ENCODE measurements around the gene TBC1D22A. TPM values are rescaled to one million over a fixed set of nuclear protein-coding genes. Genes with fewer than 3 reads are reported as not detected.

Gene TBC1D22A
- polyA plus RNA-seq, 1 donor (not counting 4 experiments of a cell fraction or from before 2014, with no cell fraction given): 20.9 TPM

GRCh38 chr22:47205081-47205491 is 442.6 kb downstream of the TBC1D22A start:
- Histone ChIP-seq H3K27me3 (ENCODE audit: control insufficient read depth, extremely low read depth, insufficient read depth, low read length) (no peaks in the 10 kb centered on the region), H3K9me1 (ENCODE audit: control insufficient read depth, extremely low read depth, insufficient read depth, low read length) (no peaks in the 10 kb centered on the region), H2AFZ (ENCODE audit: control insufficient read depth, low read length) (no peak overlapping the region), H3K27ac (ENCODE audit: control insufficient read depth, insufficient read depth, low read length) (no peak overlapping the region), H3K36me3 (ENCODE audit: control insufficient read depth in 2 of 2, extremely low read depth in 1 of 2, insufficient read depth in 2 of 2, low read length in 2 of 2) (no peaks in the 10 kb centered on the region), H3K4me3 (ENCODE audit: control insufficient read depth in 2 of 3, extremely low read depth in 1 of 3, insufficient read depth in 2 of 3, low read depth in 1 of 3, low read length in 3 of 3) (no peak overlapping the region), H3K4me1 (ENCODE audit: control insufficient read depth, extremely low read depth, insufficient read depth, low read length) (no peaks in the 10 kb centered on the region), H3K4me2 (ENCODE audit: control insufficient read depth, extremely low read depth, insufficient read depth, low read depth, low read length) (no peak overlapping the region), H3K9ac (ENCODE audit: control insufficient read depth, extremely low read depth, insufficient read depth, low read length) (no peak overlapping the region), H3K79me2 (ENCODE audit: control insufficient read depth, insufficient read depth, low read length) (no peaks in the 10 kb centered on the region), H4K20me1 (ENCODE audit: control insufficient read depth, extremely low read depth, insufficient read depth, low read length) (no peaks in the 10 kb centered on the region), H3K9me3 (ENCODE audit: control insufficient read depth, low read depth, low read length) (no peaks in the 10 kb centered on the region)
- DNase-seq (ENCODE audit: low read depth, low spot score) (no peak), FAIRE-seq (no peak)
- no peak for TF ChIP-seq EZH2 (IDR thresholded peaks at IDR 0.05; ENCODE audit: low read length)
- TF ChIP-seq CTCF (optimal IDR thresholded peaks at IDR 0.05 in 1 of 3, IDR thresholded peaks at IDR 0.05 in 1 of 3, conservative IDR thresholded peaks at IDR 0.05 in 1 of 3; ENCODE audit: extremely low read depth in 1 of 3, insufficient read depth in 2 of 3, low read length in 3 of 3): no peak
- dilution Hi-C loops (cut with MboI; ENCODE audit: extremely low pct_ligation_motif_present, low sequenced_read_pairs): no loop called here

DNA sequence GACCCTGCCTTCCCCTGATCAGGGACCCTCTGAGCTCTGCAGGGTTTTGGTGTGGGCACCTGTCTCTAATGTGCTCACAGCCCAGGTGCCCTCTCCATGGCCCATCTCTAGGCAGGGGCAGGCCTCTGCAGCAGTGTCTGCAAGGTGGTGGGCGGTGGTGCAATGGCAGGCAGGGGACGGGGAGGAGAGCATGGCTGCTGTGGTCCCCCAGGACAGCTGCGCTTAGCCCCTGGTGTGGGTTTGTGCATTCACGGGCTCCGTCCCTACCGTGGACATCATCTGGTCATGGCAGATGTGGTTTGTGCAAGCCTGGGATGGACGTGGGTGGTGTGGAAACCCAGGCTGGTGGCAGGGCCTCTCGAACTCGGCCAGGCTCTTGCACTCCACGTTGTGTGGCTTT is 443.1 kb downstream of the TBC1D22A start:
- Histone ChIP-seq H3K4me1 (ENCODE audit: control insufficient read depth, extremely low read depth, insufficient read depth, low read length) (no peaks in the 10 kb centered on the region), H3K4me3 (ENCODE audit: control insufficient read depth in 2 of 3, extremely low read depth in 1 of 3, insufficient read depth in 2 of 3, low read depth in 1 of 3, low read length in 3 of 3) (no peak overlapping the region), H3K27ac (ENCODE audit: control insufficient read depth, insufficient read depth, low read length) (no peak overlapping the region), H3K9me1 (ENCODE audit: control insufficient read depth, extremely low read depth, insufficient read depth, low read length) (no peaks in the 10 kb centered on the region), H3K79me2 (ENCODE audit: control insufficient read depth, insufficient read depth, low read length) (no peaks in the 10 kb centered on the region), H4K20me1 (ENCODE audit: control insufficient read depth, extremely low read depth, insufficient read depth, low read length) (no peaks in the 10 kb centered on the region), H3K4me2 (ENCODE audit: control insufficient read depth, extremely low read depth, insufficient read depth, low read depth, low read length) (no peak overlapping the region), H2AFZ (ENCODE audit: control insufficient read depth, low read length) (no peak overlapping the region), H3K36me3 (ENCODE audit: control insufficient read depth in 2 of 2, extremely low read depth in 1 of 2, insufficient read depth in 2 of 2, low read length in 2 of 2) (no peaks in the 10 kb centered on the region), H3K9ac (ENCODE audit: control insufficient read depth, extremely low read depth, insufficient read depth, low read length) (no peak overlapping the region), H3K9me3 (ENCODE audit: control insufficient read depth, low read depth, low read length) (peaks cover under 1% of the 10 kb centered on the region), H3K27me3 (ENCODE audit: control insufficient read depth, extremely low read depth, insufficient read depth, low read length) (no peaks in the 10 kb centered on the region)
- no peak for DNase-seq (ENCODE audit: low read depth, low spot score)
- no peak for FAIRE-seq
- TF ChIP-seq CTCF (optimal IDR thresholded peaks at IDR 0.05 in 1 of 3, IDR thresholded peaks at IDR 0.05 in 1 of 3, conservative IDR thresholded peaks at IDR 0.05 in 1 of 3; ENCODE audit: extremely low read depth in 1 of 3, insufficient read depth in 2 of 3, low read length in 3 of 3) (no peak), EZH2 (IDR thresholded peaks at IDR 0.05; ENCODE audit: low read length) (no peak)
- dilution Hi-C loops (cut with MboI; ENCODE audit: extremely low pct_ligation_motif_present, low sequenced_read_pairs): no loop called here

Measured in keratinocyte (primary cell).